ENCODE results near the gene SCMH1.

DNA sequence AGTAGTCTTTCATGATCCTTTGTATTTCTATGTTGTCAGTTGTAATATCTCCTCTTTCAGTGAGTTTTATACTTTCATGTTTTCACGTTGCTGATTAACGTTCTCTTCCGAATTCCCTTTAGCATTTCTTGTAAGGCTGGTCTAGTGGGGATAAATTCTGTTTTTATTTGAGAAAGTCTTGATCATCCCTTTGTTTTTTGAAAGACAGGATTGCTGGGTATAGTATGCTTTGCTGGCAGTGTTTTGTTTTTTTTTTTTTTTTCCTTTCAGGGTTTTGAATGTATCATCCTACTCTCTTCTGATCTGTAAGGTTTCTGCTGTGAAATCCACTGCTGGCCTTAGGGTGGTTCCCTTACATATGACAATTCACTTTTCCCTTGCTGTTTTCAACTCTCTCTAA lies 74.4 kb downstream of the SCMH1 start:
- TF ChIP-seq EP300 (IDR thresholded peaks at IDR 0.05; ENCODE audit: borderline replicate concordance) (no peak), USF1 (IDR thresholded peaks at IDR 0.05) (no peak), CREB1 (IDR thresholded peaks at IDR 0.05; ENCODE audit: low read depth) (no peak), YY1 (IDR thresholded peaks at IDR 0.05; ENCODE audit: low read depth) (no peak), REST (IDR thresholded peaks at IDR 0.05; ENCODE audit: low read depth) (no peak), TCF12 (IDR thresholded peaks at IDR 0.05; ENCODE audit: low read depth) (no peak)
